Gastrocnemius medialis (tissue), 4 donors: ENCODE results near the gene RMI2. TPM values are rescaled to one million over a fixed set of nuclear protein-coding genes. Genes with fewer than 3 reads are reported as not detected.
"Not testable (repeated sequence)": the region's sequence is repeated elsewhere in the genome, so short reads cannot be mapped to it uniquely, and the experiment has no call there.

Experiments
- ATAC-seq, 2 donors: fragments of 150-250 bp; one replicate each; pipeline ENCODE4 v1.9.1; 2016
- DNase-seq, 2 donors: peaks; one replicate each; pipeline ENCODE4 v3.0.0-alpha.2; 2019
- H3K27ac ChIP-seq, 4 donors: fragments of 200-600 bp; sonication (generic); 1 replicate in 1 of 4; 2 replicates in 3 of 4; pipeline ENCODE4 v1.5.1; 2016 to 2018; ENCODE audit warnings: mild to moderate bottlenecking in 2 of 4, moderate library complexity in 1 of 4
- H3K27me3 ChIP-seq, 3 donors: fragments of 200-600 bp; sonication (generic) in 2 of 3; 1 replicate in 1 of 3; 2 replicates in 2 of 3; pipeline versions ENCODE4 v1.5.1 to v1.6.0; 2016 to 2019; ENCODE audit warnings: mild to moderate bottlenecking in 1 of 3, moderate library complexity in 1 of 3
- H3K36me3 ChIP-seq, 2 donors: fragments of 200-600 bp; sonication (generic) in 1 of 2; one replicate each; pipeline ENCODE4 v1.5.1; 2017 to 2018
- H3K4me1 ChIP-seq, 2 donors: fragments of 200-600 bp; sonication (generic) in 1 of 2; one replicate each; pipeline ENCODE4 v1.5.1; 2016 to 2017; ENCODE audit warnings: mild to moderate bottlenecking in 2 of 2
- H3K4me3 ChIP-seq, 4 donors: fragments of 200-600 bp; sonication (generic) in 3 of 4; 1 replicate in 1 of 4; 2 replicates in 3 of 4; pipeline ENCODE4 v1.5.1; 2016 to 2019; ENCODE audit warnings: mild to moderate bottlenecking in 2 of 4
- H3K9me3 ChIP-seq, 3 donors: fragments of 200-600 bp; sonication (generic) in 2 of 3; 1 replicate in 1 of 3; 2 replicates in 2 of 3; pipeline ENCODE4 v1.5.1; 2016 to 2019
- CTCF ChIP-seq, 5 experiments: fragments of 450-650 bp in 3 of 5; fragments of 200-600 bp in 2 of 5; sonication (generic) in 2 of 5; IDR thresholded peaks in 4 of 5; conservative IDR thresholded peaks in 1 of 5; 1 replicate in 4 of 5; 2 replicates in 1 of 5; pipeline ENCODE4 v1.5.1; 2016 to 2019; ENCODE audit warnings: antibody characterized with exemption in 5 of 5, mild to moderate bottlenecking in 3 of 5, moderate library complexity in 3 of 5
- POLR2A ChIP-seq, 2 donors: fragments of 450-650 bp; IDR thresholded peaks; one replicate each; pipeline ENCODE4 v1.6.1; 2017; ENCODE audit warnings: antibody characterized with exemption in 2 of 2, mild to moderate bottlenecking in 2 of 2, moderate library complexity in 2 of 2
- in situ Hi-C, 4 donors: fragments of 200-750 bp; cut with MboI; loops; one replicate each; pipeline versions ENCODE4 v1.15.0 to v1.8.0; 2017; ENCODE audit warnings: low sequenced_read_pairs in 4 of 4
- intact Hi-C: fragments of 100-400 bp; cut with DNase I; formaldehyde crosslinking; loops from one replicate; pipeline ENCODE4 v1.15.1; 2023; ENCODE audit warnings: low total_unique reads
- total RNA-seq, 4 donors: library from RNA; depleted of rRNA; stranded (reverse); fragments of >200 nt; gene quantifications; one replicate each; pipeline versions ENCODE4 v1.1.0 to v1.2.3, GENCODE V29; 2016

Gene RMI2
- total RNA-seq, 4 donors from 2014 or later, result 0.44 to 0.49 TPM; not detected in 2

DNA sequence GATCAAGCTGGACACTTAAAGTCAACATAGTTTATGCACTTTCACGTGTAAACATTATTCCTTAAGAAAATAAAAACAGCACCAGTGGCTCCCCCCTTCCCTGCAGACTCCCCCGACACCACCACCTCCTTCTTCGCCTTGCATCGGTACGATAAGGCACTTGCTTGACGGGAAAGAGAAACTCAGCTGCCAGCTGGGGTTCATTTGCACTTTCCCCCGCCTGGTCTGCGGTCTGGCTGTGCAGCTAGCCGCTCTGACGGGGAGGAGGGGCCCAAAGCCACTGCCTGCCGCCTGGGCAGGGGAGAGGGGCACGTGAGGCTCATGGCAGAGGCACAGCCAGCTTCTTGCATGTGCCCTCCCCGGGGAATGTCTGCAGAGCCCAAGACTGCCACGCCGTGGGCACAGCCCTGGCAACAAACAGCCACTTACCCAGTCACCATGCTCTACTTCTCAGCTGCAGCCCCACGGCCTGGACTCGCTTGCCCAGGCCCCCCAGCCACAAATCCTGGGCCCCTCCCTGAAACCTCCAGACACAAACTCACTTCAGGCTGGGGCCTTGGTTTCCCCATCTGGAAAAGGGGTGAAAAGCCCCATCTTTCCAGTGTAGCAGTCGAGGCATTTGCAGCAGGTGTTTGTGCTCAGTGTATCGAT is 47.6 kb upstream of the RMI2 start:
- DNase-seq (peak; percentile 63 to 67), ATAC-seq (peak; percentile 87 to 90)
- in situ Hi-C loops (no loop called here), intact Hi-C loops (no loop called here)
- Histone ChIP-seq H3K4me3 (peak overlapping the region in 3 of 4 donors; percentile 12 to 17 (median 13)), H3K4me1 (peaks cover 9 to 14% of the 10 kb centered on the region in 2 donors), H3K36me3 (no peaks in the 10 kb centered on the region), H3K27me3 (no peaks in the 10 kb centered on the region), H3K27ac (no peak overlapping the region), H3K9me3 (no peaks in the 10 kb centered on the region)
- no peak for TF ChIP-seq POLR2A (IDR thresholded peaks at IDR 0.05)
- peak in 1 of 5 experiments; percentile 27 for TF ChIP-seq CTCF (IDR thresholded peaks at IDR 0.05 in 4 of 5, conservative IDR thresholded peaks at IDR 0.05 in 1 of 5)

GRCh38 chr16:11298143-11298900 is 46.9 kb upstream of the RMI2 start:
- in situ Hi-C loops, result no loop called here
- Histone ChIP-seq H3K27ac (no peak overlapping the region), H3K36me3 (no peaks in the 10 kb centered on the region), H3K27me3 (no peaks in the 10 kb centered on the region), H3K4me3 (no peak overlapping the region), H3K9me3 (no peaks in the 10 kb centered on the region), H3K4me1 (peaks cover 9 to 14% of the 10 kb centered on the region in 2 donors)
- TF ChIP-seq POLR2A (IDR thresholded peaks at IDR 0.05) (no peak), CTCF (IDR thresholded peaks at IDR 0.05 in 4 of 5, conservative IDR thresholded peaks at IDR 0.05 in 1 of 5) (no peak)
- ATAC-seq, result no peak
- DNase-seq, result no peak
- intact Hi-C loops, result no loop called here

DNA sequence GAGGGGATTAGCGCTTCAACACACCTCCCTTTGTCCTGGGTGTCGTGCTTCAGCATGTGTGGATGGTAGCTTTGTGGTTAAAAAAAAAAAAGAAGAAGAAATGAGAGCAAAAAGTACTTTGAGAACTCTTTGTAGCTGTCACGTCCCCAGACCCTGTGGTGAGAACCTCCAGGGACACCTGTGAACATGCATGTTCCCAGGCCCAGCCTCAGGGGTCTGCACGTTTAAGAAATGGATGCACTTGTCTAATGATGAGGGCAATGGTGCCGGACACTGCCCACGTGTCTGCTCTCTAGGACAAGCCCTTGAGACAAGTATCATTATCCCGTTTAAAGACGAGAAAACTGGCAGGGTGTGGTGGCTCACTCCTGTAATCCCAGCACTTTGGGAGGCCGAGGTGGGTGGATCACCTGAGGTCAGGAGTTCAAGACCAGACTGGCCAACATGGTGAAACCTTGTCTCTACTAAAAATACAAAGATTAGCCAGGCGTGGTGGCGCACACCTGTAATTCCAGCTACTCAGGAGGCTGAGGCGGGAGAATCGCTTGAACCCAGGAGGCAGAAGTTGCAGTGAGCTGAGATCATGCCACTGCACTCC is 46.2 kb upstream of the RMI2 start:
- ATAC-seq, H3K4me3 ChIP-seq, DNase-seq, in situ Hi-C loops, intact Hi-C loops, H3K27me3 ChIP-seq, H3K9me3 ChIP-seq, H3K36me3 ChIP-seq, H3K27ac ChIP-seq: not testable (repeated sequence)
- peaks cover 9 to 14% of the 10 kb centered on the region in 2 donors for H3K4me1 ChIP-seq

DNA sequence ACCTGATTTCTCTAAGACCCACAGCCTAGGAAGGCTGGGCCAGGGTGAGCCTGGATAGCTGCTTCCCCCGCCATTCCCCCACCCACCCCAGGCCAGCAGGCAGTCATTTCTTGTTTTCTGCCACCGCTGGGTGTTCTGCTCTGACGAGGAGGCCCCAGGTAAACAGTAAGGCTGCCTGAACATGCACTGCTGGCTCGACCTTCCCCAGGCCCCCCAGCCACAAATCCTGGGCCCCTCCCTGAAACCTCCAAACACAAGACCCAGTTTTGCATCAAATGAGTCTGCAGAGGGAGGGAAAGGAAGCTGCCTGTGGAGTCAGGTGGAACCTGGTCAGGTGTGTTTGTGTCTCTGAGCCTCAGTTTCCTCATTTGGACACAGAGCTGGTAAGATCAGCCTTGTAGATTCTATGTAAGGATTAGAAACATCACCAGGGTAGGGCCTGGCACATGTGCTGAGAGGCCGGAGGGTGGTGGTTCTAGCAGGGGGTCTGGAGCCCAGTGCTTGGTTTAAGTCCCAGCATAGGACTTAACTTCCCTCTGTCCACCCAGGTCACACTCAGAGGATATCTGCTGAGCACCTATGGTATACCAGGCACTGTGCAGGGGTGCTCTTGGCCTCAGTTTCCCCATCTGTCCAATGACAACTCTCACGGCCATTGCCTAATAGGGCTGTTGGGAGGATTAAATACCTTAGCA is 45.2 kb upstream of the RMI2 start:
- intact Hi-C loops, result no loop called here
- H3K27me3 ChIP-seq, result no peaks in the 10 kb centered on the region
- TF ChIP-seq POLR2A (IDR thresholded peaks at IDR 0.05) (no peak), CTCF (IDR thresholded peaks at IDR 0.05 in 4 of 5, conservative IDR thresholded peaks at IDR 0.05 in 1 of 5) (no peak)
- no peak overlapping the region for H3K4me3 ChIP-seq
- in situ Hi-C loops, result no loop called here
- H3K27ac ChIP-seq, result no peak overlapping the region
- no peaks in the 10 kb centered on the region for H3K36me3 ChIP-seq
- peaks cover 9 to 14% of the 10 kb centered on the region in 2 donors for H3K4me1 ChIP-seq
- ATAC-seq, result no peak
- no peak for DNase-seq
- no peaks in the 10 kb centered on the region for H3K9me3 ChIP-seq

GRCh38 chr16:11300560-11300892 is 44.7 kb upstream of the RMI2 start:
- no peak for DNase-seq

More at GRCh38 chr16:11300560-11300892, 44.7 kb upstream of the RMI2 start:
- intact Hi-C loops (no loop called here), in situ Hi-C loops (no loop called here)
- Histone ChIP-seq H3K4me3 (no peak overlapping the region), H3K27ac (no peak overlapping the region), H3K27me3 (no peaks in the 10 kb centered on the region), H3K9me3 (no peaks in the 10 kb centered on the region), H3K4me1 (peaks cover 9 to 14% of the 10 kb centered on the region in 2 donors), H3K36me3 (no peaks in the 10 kb centered on the region)
- no peak for ATAC-seq
- TF ChIP-seq POLR2A (IDR thresholded peaks at IDR 0.05) (no peak), CTCF (IDR thresholded peaks at IDR 0.05 in 4 of 5, conservative IDR thresholded peaks at IDR 0.05 in 1 of 5) (no peak)
